ENCODE measurements around the gene DARS2.

- no peak for TF ChIP-seq CTCF (conservative IDR thresholded peaks at IDR 0.05)
- TF ChIP-seq EZH2 (IDR thresholded peaks at IDR 0.05; ENCODE audit: low read depth) = no peak
These were observed 63.2 kb downstream of the DARS2 start for GRCh38 chr1:173887627-173888026.
